ENCODE measurements around the gene GYS2. TPM values are rescaled to one million over a fixed set of nuclear protein-coding genes. Genes with fewer than 3 reads are reported as not detected.

Gene GYS2
- total RNA-seq, 4 donors from 2014 or later, result 0.16 TPM; not detected in 3

GRCh38 chr12:21552635-21553328 lies 51.9 kb downstream of the GYS2 start:
- no peaks in the 10 kb centered on the region for H3K27me3 ChIP-seq
- intact Hi-C loops (cut with DNase I; ENCODE audit: low total_unique reads), result no loop called here
- no peak overlapping the region for H3K4me3 ChIP-seq
- H3K36me3 ChIP-seq, result no peaks in the 10 kb centered on the region
- peaks cover 0 to 4% (median 0%) of the 10 kb centered on the region in 4 donors for H3K4me1 ChIP-seq
- TF ChIP-seq POLR2AphosphoS5 (IDR thresholded peaks at IDR 0.05), result no peak
- no peak for TF ChIP-seq EP300 (IDR thresholded peaks at IDR 0.05; ENCODE audit: low read depth)
- TF ChIP-seq, protein P1, sequence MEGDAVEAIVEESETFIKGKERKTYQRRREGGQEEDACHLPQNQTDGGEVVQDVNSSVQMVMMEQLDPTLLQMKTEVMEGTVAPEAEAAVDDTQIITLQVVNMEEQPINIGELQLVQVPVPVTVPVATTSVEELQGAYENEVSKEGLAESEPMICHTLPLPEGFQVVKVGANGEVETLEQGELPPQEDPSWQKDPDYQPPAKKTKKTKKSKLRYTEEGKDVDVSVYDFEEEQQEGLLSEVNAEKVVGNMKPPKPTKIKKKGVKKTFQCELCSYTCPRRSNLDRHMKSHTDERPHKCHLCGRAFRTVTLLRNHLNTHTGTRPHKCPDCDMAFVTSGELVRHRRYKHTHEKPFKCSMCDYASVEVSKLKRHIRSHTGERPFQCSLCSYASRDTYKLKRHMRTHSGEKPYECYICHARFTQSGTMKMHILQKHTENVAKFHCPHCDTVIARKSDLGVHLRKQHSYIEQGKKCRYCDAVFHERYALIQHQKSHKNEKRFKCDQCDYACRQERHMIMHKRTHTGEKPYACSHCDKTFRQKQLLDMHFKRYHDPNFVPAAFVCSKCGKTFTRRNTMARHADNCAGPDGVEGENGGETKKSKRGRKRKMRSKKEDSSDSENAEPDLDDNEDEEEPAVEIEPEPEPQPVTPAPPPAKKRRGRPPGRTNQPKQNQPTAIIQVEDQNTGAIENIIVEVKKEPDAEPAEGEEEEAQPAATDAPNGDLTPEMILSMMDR (IDR thresholded peaks at IDR 0.05), result no peak
- TF ChIP-seq POLR2A (IDR thresholded peaks at IDR 0.05), result no peak
- no peaks in the 10 kb centered on the region for H3K9me3 ChIP-seq
- in situ Hi-C loops (cut with MboI; ENCODE audit: low pct_ligation_motif_present in 1 of 4, low pct_unique_long_range_greater_than_20kb in 1 of 4, low sequenced_read_pairs in 3 of 4), result no loop called here
- WGBS, 2 donors (ENCODE audit: low coverage in 1 of 2), result 74 to 76% methylated on average over 3 to 6 of the region's 6 CpGs
- DNase-seq, result no peak
- H3K27ac ChIP-seq, result no peak overlapping the region

GRCh38 chr12:21551841-21552465 lies 52.7 kb downstream of the GYS2 start:
- intact Hi-C loops (cut with DNase I; ENCODE audit: low total_unique reads) (no loop called here), in situ Hi-C loops (cut with MboI; ENCODE audit: low pct_ligation_motif_present in 1 of 4, low pct_unique_long_range_greater_than_20kb in 1 of 4, low sequenced_read_pairs in 3 of 4) (no loop called here)
- no peaks in the 10 kb centered on the region for H3K27me3 ChIP-seq
- TF ChIP-seq, protein P1 (IDR thresholded peaks at IDR 0.05), result no peak
- no peak for TF ChIP-seq POLR2A (IDR thresholded peaks at IDR 0.05)
- TF ChIP-seq POLR2AphosphoS5 (IDR thresholded peaks at IDR 0.05), result no peak
- TF ChIP-seq EP300 (IDR thresholded peaks at IDR 0.05; ENCODE audit: low read depth), result no peak
- H3K9me3 ChIP-seq, result no peaks in the 10 kb centered on the region
- H3K4me3 ChIP-seq, result no peak overlapping the region
- H3K27ac ChIP-seq, result no peak overlapping the region
- WGBS, 2 donors (ENCODE audit: low coverage in 1 of 2), result 42 to 53% methylated on average over 4 of the region's 4 CpGs
- no peaks in the 10 kb centered on the region for H3K36me3 ChIP-seq
- DNase-seq, result no peak
- H3K4me1 ChIP-seq, result peaks cover 0 to 4% (median 0%) of the 10 kb centered on the region in 4 donors

GRCh38 chr12:21547437-21547836 lies 57.2 kb downstream of the GYS2 start:
- in situ Hi-C loops (cut with MboI; ENCODE audit: low pct_ligation_motif_present in 1 of 4, low pct_unique_long_range_greater_than_20kb in 1 of 4, low sequenced_read_pairs in 3 of 4) (no loop called here), intact Hi-C loops (cut with DNase I; ENCODE audit: low total_unique reads) (no loop called here)
- Histone ChIP-seq H3K36me3 (no peaks in the 10 kb centered on the region), H3K4me3 (no peak overlapping the region), H3K9me3 (no peaks in the 10 kb centered on the region), H3K4me1 (peaks cover 0 to 4% (median 0%) of the 10 kb centered on the region in 4 donors), H3K27ac (no peak overlapping the region), H3K27me3 (no peaks in the 10 kb centered on the region)
- DNase-seq, result no peak
- 86 to 89% methylated on average over 1 of the region's 1 CpG for WGBS, 2 donors (ENCODE audit: low coverage in 1 of 2)
- TF ChIP-seq POLR2A (IDR thresholded peaks at IDR 0.05) (no peak), EP300 (IDR thresholded peaks at IDR 0.05; ENCODE audit: low read depth) (no peak), POLR2AphosphoS5 (IDR thresholded peaks at IDR 0.05) (no peak)
- TF ChIP-seq, protein P1 (IDR thresholded peaks at IDR 0.05), result no peak

DNA sequence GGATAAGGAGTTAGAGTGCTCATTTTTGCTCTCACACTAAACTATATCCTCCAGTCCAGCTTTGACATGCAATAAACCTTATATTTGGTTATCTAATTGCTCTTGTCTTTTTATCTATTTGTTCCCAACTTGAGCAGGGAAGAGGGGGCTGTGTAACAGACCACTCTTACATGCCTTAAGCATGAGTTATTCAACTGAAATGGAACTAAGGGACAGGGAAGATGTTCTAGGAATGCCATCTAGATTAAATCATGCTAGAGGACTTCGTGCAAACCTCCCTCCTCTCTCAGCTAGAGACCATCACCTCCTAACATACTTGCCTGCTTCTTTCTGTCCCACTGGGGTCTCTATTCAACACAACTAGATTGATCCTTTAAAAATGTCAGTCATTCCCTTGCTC lies 57.9 kb downstream of the GYS2 start:
- Histone ChIP-seq H3K9me3 (no peaks in the 10 kb centered on the region), H3K4me1 (peaks cover 0 to under 1% (median 0%) of the 10 kb centered on the region in 4 donors), H3K4me3 (no peak overlapping the region), H3K36me3 (no peaks in the 10 kb centered on the region), H3K27me3 (no peaks in the 10 kb centered on the region), H3K27ac (no peak overlapping the region)
- intact Hi-C loops (cut with DNase I; ENCODE audit: low total_unique reads), result no loop called here
- in situ Hi-C loops (cut with MboI; ENCODE audit: low pct_ligation_motif_present in 1 of 4, low pct_unique_long_range_greater_than_20kb in 1 of 4, low sequenced_read_pairs in 3 of 4), result no loop called here
- 7 to 14% methylated on average over 1 of the region's 1 CpG for WGBS, 2 donors (ENCODE audit: low coverage in 1 of 2)
- no peak for DNase-seq
- TF ChIP-seq EP300 (IDR thresholded peaks at IDR 0.05; ENCODE audit: low read depth) (no peak), POLR2A (IDR thresholded peaks at IDR 0.05) (no peak), POLR2AphosphoS5 (IDR thresholded peaks at IDR 0.05) (no peak)
- TF ChIP-seq, protein P1 (IDR thresholded peaks at IDR 0.05), result no peak
